22Rv1 (cell line): Measurements from ENCODE around the gene TLX2.

Source experiments
- CTCF ChIP-seq: fragments of 450-650 bp; IDR thresholded peaks from 2 replicates; pipeline ENCODE4 v1.5.1; 2017; ENCODE audit warnings: mild to moderate bottlenecking
- ZFX ChIP-seq: fragments of 450-650 bp; IDR thresholded peaks from 2 replicates; pipeline ENCODE4 v1.6.1; 2017; ENCODE audit warnings: antibody characterized with exemption, borderline replicate concordance

DNA sequence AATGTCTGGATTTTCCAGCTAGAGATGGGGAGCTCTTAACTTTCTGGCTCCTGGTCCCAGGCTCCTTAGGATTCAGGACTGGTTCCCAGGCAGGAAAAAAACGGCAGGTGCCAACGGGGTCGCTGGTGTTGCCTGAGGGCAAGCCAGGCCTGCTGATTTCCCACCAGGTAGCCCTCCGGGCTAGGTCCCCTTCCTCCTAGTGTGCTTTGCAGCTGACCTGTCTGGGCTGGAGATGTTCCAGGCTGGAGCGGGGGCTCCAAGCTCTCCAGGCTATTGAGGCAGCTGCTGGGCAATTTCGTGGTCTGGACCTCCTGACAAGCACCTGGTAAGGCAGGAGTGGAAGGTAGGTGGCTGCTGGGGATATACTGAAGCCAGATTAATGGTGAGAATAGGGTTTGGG, 39.8 kb upstream of the TLX2 start:
- TF ChIP-seq CTCF (no peak), ZFX (no peak)
